ENCODE results near the gene NGEF. TPM values are rescaled to one million over a fixed set of nuclear protein-coding genes. Genes with fewer than 3 reads are reported as not detected.

NGEF gene
- total RNA-seq, 1 experiment from 2014 or later, result 5.4 TPM

DNA sequence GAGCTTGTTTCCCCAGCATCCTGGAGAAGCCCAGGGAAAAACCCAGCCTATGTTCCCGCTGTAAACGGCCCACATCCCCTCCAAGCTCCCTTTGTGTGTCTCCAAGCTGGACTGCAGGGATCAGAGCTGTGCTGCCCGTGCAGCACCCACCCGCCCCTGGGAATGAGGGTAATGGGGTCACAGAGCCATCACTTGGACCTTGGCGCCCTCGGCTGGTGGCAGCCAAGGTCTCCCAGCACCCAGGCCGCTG, 46.4 kb upstream of the NGEF start:
- Mint-ChIP-seq H3K4me1 (peaks cover 17% of the 10 kb centered on the region), H3K36me3 (no peaks in the 10 kb centered on the region), H3K27ac (no peak overlapping the region), H3K27me3 (ENCODE audit: low read depth) (peaks cover 2% of the 10 kb centered on the region), H3K4me3 (no peak overlapping the region), H3K9me3 (no peaks in the 10 kb centered on the region)
- TF ChIP-seq ZNF423 (CRISPR knock-in tag; IDR thresholded peaks at IDR 0.05) (no peak), KAT7 (CRISPR knock-in tag; IDR thresholded peaks at IDR 0.05; ENCODE audit: borderline replicate concordance) (no peak), ELF4 (CRISPR knock-in tag; IDR thresholded peaks at IDR 0.05; ENCODE audit: low read depth) (no peak), GRHL2 (CRISPR knock-in tag; IDR thresholded peaks at IDR 0.05; ENCODE audit: insufficient replicate concordance, severe bottlenecking) (no peak), ESRRA (CRISPR knock-in tag; IDR thresholded peaks at IDR 0.05; ENCODE audit: borderline replicate concordance) (no peak), CBFB (CRISPR knock-in tag; IDR thresholded peaks at IDR 0.05; ENCODE audit: low read depth) (no peak)
- TF ChIP-seq, protein P1, sequence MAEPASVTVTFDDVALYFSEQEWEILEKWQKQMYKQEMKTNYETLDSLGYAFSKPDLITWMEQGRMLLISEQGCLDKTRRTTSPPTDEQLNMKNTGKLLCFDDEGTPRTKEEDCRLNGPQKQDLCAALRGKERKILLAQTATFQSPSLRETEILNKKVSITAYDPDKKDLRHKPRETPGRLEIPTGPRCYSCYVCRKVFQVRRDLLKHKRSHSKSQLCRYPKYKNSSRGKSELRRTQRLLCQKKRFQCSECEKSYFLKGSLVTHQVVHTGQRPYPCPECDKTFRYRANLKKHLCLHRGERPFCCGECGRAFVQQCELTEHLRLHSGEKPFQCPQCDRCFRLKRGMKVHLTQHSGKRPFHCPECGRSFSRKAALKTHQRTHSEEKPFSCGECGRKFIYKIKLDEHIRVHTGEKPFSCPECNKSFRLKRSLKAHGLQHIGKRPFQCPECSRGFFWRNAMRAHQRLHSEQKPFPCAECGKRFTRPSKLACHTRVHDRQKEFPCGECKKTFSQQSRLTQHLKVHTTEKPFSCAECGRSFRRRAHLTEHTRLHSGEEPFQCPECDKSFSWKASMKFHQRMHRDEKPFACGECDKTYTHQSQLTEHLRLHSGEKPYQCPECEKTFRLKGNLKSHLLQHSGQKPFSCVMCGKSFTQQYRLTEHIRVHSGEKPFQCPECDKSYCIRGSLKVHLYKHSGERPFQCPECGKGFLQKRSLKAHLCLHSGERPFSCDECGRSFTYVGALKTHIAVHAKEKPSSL (CRISPR knock-in tag; conservative IDR thresholded peaks at IDR 0.05), result no peak
- TF ChIP-seq, protein P2, sequence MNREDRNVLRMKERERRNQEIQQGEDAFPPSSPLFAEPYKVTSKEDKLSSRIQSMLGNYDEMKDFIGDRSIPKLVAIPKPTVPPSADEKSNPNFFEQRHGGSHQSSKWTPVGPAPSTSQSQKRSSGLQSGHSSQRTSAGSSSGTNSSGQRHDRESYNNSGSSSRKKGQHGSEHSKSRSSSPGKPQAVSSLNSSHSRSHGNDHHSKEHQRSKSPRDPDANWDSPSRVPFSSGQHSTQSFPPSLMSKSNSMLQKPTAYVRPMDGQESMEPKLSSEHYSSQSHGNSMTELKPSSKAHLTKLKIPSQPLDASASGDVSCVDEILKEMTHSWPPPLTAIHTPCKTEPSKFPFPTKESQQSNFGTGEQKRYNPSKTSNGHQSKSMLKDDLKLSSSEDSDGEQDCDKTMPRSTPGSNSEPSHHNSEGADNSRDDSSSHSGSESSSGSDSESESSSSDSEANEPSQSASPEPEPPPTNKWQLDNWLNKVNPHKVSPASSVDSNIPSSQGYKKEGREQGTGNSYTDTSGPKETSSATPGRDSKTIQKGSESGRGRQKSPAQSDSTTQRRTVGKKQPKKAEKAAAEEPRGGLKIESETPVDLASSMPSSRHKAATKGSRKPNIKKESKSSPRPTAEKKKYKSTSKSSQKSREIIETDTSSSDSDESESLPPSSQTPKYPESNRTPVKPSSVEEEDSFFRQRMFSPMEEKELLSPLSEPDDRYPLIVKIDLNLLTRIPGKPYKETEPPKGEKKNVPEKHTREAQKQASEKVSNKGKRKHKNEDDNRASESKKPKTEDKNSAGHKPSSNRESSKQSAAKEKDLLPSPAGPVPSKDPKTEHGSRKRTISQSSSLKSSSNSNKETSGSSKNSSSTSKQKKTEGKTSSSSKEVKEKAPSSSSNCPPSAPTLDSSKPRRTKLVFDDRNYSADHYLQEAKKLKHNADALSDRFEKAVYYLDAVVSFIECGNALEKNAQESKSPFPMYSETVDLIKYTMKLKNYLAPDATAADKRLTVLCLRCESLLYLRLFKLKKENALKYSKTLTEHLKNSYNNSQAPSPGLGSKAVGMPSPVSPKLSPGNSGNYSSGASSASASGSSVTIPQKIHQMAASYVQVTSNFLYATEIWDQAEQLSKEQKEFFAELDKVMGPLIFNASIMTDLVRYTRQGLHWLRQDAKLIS (CRISPR knock-in tag; IDR thresholded peaks at IDR 0.05; ENCODE audit: borderline replicate concordance), result no peak
- ChIA-PET POLR2A (no interaction called here), CTCF (interaction anchor here (0.7 to 3.6 kb wide), 10 partner anchors 8 to 206 kb away, joined by 3 to 19 read pairs (median 6); partner anchors contain the start of gene ATG16L1)
- peak; percentile 42 for ATAC-seq
- peak; percentile 44 for DNase-seq (ENCODE audit: low spot score)

DNA sequence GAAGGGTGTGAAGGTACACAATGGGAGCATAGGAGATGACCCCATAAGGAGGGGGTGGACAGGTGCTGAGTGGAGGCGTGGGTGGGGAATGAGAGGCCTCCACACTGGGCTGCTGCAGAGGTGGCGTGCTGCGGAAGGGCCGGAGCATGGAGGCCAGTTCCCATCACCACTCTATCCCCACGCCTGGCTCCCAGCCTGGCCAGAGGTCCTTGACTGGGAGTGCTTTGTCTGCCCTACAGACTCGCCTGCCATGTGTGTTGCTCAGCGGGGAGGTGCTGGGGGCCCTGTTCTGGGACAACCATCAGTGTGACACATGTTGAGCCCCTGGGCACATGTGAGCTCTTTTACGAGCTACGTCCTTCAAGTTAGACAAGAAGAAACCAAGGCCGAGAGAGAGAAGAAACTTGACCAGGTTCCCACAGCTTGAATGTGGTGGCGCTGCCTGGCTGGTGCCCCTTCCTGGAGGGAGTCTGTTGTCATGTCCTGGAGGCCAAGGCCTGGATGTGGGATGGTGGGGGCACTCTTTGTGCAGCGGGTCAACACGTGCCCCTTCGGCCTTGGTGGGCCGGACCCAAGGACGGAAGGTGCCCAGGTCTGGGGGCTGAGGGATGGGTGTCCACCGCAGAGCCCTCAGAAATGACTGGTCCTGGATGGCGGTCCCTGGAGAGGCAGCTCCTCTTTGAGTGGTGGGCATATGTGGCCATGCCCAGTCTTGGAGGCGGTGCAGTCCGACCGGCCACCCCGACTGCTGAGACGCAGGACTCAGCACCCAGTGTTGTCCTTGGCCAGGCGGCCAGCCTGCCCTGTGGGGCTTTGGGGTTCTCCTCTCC, 45.9 kb upstream of the NGEF start:
- peaks cover 23% of the 10 kb centered on the region for H3K4me1 Mint-ChIP-seq
- peaks cover 7% of the 10 kb centered on the region for H3K27me3 Mint-ChIP-seq (ENCODE audit: low read depth)
- no peak for TF ChIP-seq MYBL2 (CRISPR knock-in tag; IDR thresholded peaks at IDR 0.05)
- TF ChIP-seq, protein P3, sequence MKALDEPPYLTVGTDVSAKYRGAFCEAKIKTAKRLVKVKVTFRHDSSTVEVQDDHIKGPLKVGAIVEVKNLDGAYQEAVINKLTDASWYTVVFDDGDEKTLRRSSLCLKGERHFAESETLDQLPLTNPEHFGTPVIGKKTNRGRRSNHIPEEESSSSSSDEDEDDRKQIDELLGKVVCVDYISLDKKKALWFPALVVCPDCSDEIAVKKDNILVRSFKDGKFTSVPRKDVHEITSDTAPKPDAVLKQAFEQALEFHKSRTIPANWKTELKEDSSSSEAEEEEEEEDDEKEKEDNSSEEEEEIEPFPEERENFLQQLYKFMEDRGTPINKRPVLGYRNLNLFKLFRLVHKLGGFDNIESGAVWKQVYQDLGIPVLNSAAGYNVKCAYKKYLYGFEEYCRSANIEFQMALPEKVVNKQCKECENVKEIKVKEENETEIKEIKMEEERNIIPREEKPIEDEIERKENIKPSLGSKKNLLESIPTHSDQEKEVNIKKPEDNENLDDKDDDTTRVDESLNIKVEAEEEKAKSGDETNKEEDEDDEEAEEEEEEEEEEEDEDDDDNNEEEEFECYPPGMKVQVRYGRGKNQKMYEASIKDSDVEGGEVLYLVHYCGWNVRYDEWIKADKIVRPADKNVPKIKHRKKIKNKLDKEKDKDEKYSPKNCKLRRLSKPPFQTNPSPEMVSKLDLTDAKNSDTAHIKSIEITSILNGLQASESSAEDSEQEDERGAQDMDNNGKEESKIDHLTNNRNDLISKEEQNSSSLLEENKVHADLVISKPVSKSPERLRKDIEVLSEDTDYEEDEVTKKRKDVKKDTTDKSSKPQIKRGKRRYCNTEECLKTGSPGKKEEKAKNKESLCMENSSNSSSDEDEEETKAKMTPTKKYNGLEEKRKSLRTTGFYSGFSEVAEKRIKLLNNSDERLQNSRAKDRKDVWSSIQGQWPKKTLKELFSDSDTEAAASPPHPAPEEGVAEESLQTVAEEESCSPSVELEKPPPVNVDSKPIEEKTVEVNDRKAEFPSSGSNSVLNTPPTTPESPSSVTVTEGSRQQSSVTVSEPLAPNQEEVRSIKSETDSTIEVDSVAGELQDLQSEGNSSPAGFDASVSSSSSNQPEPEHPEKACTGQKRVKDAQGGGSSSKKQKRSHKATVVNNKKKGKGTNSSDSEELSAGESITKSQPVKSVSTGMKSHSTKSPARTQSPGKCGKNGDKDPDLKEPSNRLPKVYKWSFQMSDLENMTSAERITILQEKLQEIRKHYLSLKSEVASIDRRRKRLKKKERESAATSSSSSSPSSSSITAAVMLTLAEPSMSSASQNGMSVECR (CRISPR knock-in tag; IDR thresholded peaks at IDR 0.05; ENCODE audit: borderline replicate concordance), result no peak
- TF ChIP-seq, protein P4, sequence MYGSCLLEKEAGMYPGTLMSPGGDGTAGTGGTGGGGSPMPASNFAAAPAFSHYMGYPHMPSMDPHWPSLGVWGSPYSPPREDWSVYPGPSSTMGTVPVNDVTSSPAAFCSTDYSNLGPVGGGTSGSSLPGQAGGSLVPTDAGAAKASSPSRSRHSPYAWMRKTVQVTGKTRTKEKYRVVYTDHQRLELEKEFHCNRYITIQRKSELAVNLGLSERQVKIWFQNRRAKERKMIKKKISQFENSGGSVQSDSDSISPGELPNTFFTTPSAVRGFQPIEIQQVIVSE (CRISPR knock-in tag; IDR thresholded peaks at IDR 0.05; ENCODE audit: borderline replicate concordance), result no peak
- TF ChIP-seq ZBTB21 (CRISPR knock-in tag; IDR thresholded peaks at IDR 0.05; ENCODE audit: borderline replicate concordance), result no peak
- TF ChIP-seq ZNF263 (CRISPR knock-in tag; IDR thresholded peaks at IDR 0.05; ENCODE audit: low read depth), result no peak
- no peak for TF ChIP-seq NFE2L1 (CRISPR knock-in tag; IDR thresholded peaks at IDR 0.05)
- H3K4me3 Mint-ChIP-seq, result no peak overlapping the region
- H3K27ac Mint-ChIP-seq, result no peak overlapping the region
- POLR2A ChIA-PET, result no interaction called here
- no peak for ATAC-seq
- H3K9me3 Mint-ChIP-seq, result no peaks in the 10 kb centered on the region
- no peak for DNase-seq (ENCODE audit: low spot score)
- no peaks in the 10 kb centered on the region for H3K36me3 Mint-ChIP-seq
- CTCF ChIA-PET, result interaction anchor here (1.1 to 3.6 kb wide), 8 partner anchors 8 to 206 kb away, joined by 3 to 19 read pairs (median 7); partner anchors contain the start of gene ATG16L1
